Trophoblast cell (in vitro differentiated cells and primary cell): ENCODE measurements around the gene RNF138.
"Not testable (repeated sequence)": the region's sequence is repeated elsewhere in the genome, so short reads cannot be mapped to it uniquely, and the experiment has no call there.

Experiments
- DNase-seq, 2 donors: peaks; one replicate each; pipeline ENCODE4 v3.0.0-alpha.2; 2016
- H2AFZ ChIP-seq: 2 replicates; pipeline ENCODE4 v1.6.1; 2013; ENCODE audit warnings: low read length, moderate library complexity, mild to moderate bottlenecking; ENCODE audit not compliant: insufficient read depth, poor library complexity
- H2AK5ac ChIP-seq: 2 replicates; pipeline ENCODE4 v1.6.1; 2013; ENCODE audit warnings: mild to moderate bottlenecking, low read length
- H2BK120ac ChIP-seq: 2 replicates; pipeline ENCODE4 v1.6.1; 2013; ENCODE audit warnings: low read length, mild to moderate bottlenecking, moderate library complexity; ENCODE audit not compliant: insufficient read depth, poor library complexity
- H2BK12ac ChIP-seq: 2 replicates; pipeline ENCODE4 v1.6.1; 2013; ENCODE audit warnings: mild to moderate bottlenecking, low read length, moderate library complexity
- H2BK5ac ChIP-seq: 2 replicates; pipeline ENCODE4 v1.6.1; 2013; ENCODE audit warnings: low read length, low read depth, moderate library complexity, mild to moderate bottlenecking; ENCODE audit not compliant: poor library complexity
- H3K14ac ChIP-seq: 2 replicates; pipeline ENCODE4 v1.6.1; 2013; ENCODE audit warnings: mild to moderate bottlenecking, low read length
- H3K18ac ChIP-seq: 2 replicates; pipeline ENCODE4 v1.6.1; 2013; ENCODE audit warnings: mild to moderate bottlenecking, low read length
- H3K23ac ChIP-seq: 2 replicates; pipeline ENCODE4 v1.6.1; 2013; ENCODE audit warnings: low read length
- H3K27ac ChIP-seq: 2 replicates; pipeline ENCODE4 v1.5.1; 2013; ENCODE audit warnings: low read depth, mild to moderate bottlenecking, inconsistent platforms, low read length, moderate library complexity
- H3K27me3 ChIP-seq: 2 replicates; pipeline ENCODE4 v1.6.1; 2013; ENCODE audit warnings: inconsistent platforms, mild to moderate bottlenecking, low read length, moderate library complexity; ENCODE audit not compliant: insufficient read depth
- H3K36me3 ChIP-seq, 2 experiments: 1 replicate in 1 of 2; 2 replicates in 1 of 2; pipeline ENCODE4 v1.6.1; 2013; ENCODE audit warnings: low read length in 2 of 2, mild to moderate bottlenecking in 2 of 2, moderate library complexity in 1 of 2; ENCODE audit not compliant: insufficient read depth in 2 of 2, control insufficient read depth in 1 of 2
- H3K4ac ChIP-seq: 2 replicates; pipeline ENCODE4 v1.6.1; 2013; ENCODE audit warnings: low read depth, mild to moderate bottlenecking, low read length, moderate library complexity
- H3K4me1 ChIP-seq, 2 experiments: 1 replicate in 1 of 2; 2 replicates in 1 of 2; pipeline ENCODE4 v1.6.1; 2013; ENCODE audit warnings: low read length in 2 of 2, mild to moderate bottlenecking in 2 of 2, moderate library complexity in 1 of 2; ENCODE audit not compliant: insufficient read depth in 2 of 2, control insufficient read depth in 1 of 2
- H3K4me2 ChIP-seq: 2 replicates; pipeline ENCODE4 v1.6.1; 2013; ENCODE audit warnings: inconsistent platforms, mild to moderate bottlenecking, low read length, moderate library complexity
- H3K4me3 ChIP-seq: 2 replicates; pipeline ENCODE4 v1.5.1; 2013; ENCODE audit warnings: mild to moderate bottlenecking, low read depth, low read length, inconsistent platforms
- H3K79me1 ChIP-seq: one replicate; pipeline ENCODE4 v1.6.1; 2013; ENCODE audit warnings: low read length
- H3K79me2 ChIP-seq: 2 replicates; pipeline ENCODE4 v1.6.1; 2013; ENCODE audit warnings: low read length, mild to moderate bottlenecking; ENCODE audit not compliant: control insufficient read depth, insufficient read depth, poor library complexity
- H3K9ac ChIP-seq: 2 replicates; pipeline ENCODE4 v1.6.1; 2013; ENCODE audit warnings: mild to moderate bottlenecking, low read length
- H3K9me3 ChIP-seq: 2 replicates; pipeline ENCODE4 v1.6.1; 2013; ENCODE audit warnings: low read depth, mild to moderate bottlenecking, control low read depth, inconsistent platforms, low read length; ENCODE audit not compliant: insufficient read depth
- H4K12ac ChIP-seq: 2 replicates; pipeline ENCODE4 v1.6.1; 2013; ENCODE audit warnings: low read depth, mild to moderate bottlenecking, low read length, moderate library complexity
- H4K8ac ChIP-seq: 2 replicates; pipeline ENCODE4 v1.6.1; 2013; ENCODE audit warnings: low read depth, mild to moderate bottlenecking, low read length, moderate library complexity
- H4K91ac ChIP-seq: one replicate; pipeline ENCODE4 v1.6.1; 2013; ENCODE audit warnings: low read depth, mild to moderate bottlenecking, low read length, moderate library complexity
- WGBS: extraction: QIAGEN DNeasy Blood & Tissue Kit; methylation state at CpG from one replicate; pipeline ENCODE4 v1.1.7; 2013; ENCODE audit warnings: missing lambda C conversion rate; ENCODE audit not compliant: insufficient read length, insufficient coverage; ENCODE audit errors: extremely low coverage; 5-methylcytosine and 5-hydroxymethylcytosine counted together

The RNF138 gene

GRCh38 chr18:32173654-32174053 is 82.0 kb downstream of the RNF138 start:
- H3K9ac ChIP-seq, result no peak overlapping the region
- H3K23ac ChIP-seq, result no peak overlapping the region
- H3K4me3 ChIP-seq, result no peak overlapping the region
- WGBS, result no CpG with 5 or more reads among the region's 3 CpGs
- H4K91ac ChIP-seq, result no peak overlapping the region
- H3K36me3 ChIP-seq, result no peaks in the 10 kb centered on the region
- no peak overlapping the region for H3K4me2 ChIP-seq
- H2BK120ac ChIP-seq, result no peak overlapping the region
- H2BK5ac ChIP-seq, result no peak overlapping the region
- H3K9me3 ChIP-seq, result no peaks in the 10 kb centered on the region
- no peak overlapping the region for H2AK5ac ChIP-seq
- H3K79me2 ChIP-seq, result no peaks in the 10 kb centered on the region
- H4K12ac ChIP-seq, result no peak overlapping the region
- H3K4ac ChIP-seq, result no peak overlapping the region
- no peak for DNase-seq
- no peak overlapping the region for H4K8ac ChIP-seq
- H3K27ac ChIP-seq, result no peak overlapping the region
- no peak overlapping the region for H2BK12ac ChIP-seq
- H3K27me3 ChIP-seq, result no peaks in the 10 kb centered on the region
- no peaks in the 10 kb centered on the region for H3K4me1 ChIP-seq
- no peak overlapping the region for H3K18ac ChIP-seq
- no peaks in the 10 kb centered on the region for H3K79me1 ChIP-seq
- no peak overlapping the region for H3K14ac ChIP-seq
- no peak overlapping the region for H2AFZ ChIP-seq

GRCh38 chr18:32174719-32175118 is 83.0 kb downstream of the RNF138 start:
- no peak for DNase-seq
- Histone ChIP-seq H3K4me3 (no peak overlapping the region), H4K12ac (no peak overlapping the region), H3K23ac (no peak overlapping the region), H3K4me2 (no peak overlapping the region), H3K4ac (no peak overlapping the region), H3K79me1 (no peaks in the 10 kb centered on the region), H3K36me3 (no peaks in the 10 kb centered on the region), H3K14ac (no peak overlapping the region), H3K9ac (no peak overlapping the region), H4K8ac (no peak overlapping the region), H2AK5ac (no peak overlapping the region), H2BK12ac (no peak overlapping the region), H3K4me1 (no peaks in the 10 kb centered on the region), H3K27ac (no peak overlapping the region), H3K27me3 (no peaks in the 10 kb centered on the region), H2BK5ac (no peak overlapping the region), H2BK120ac (no peak overlapping the region), H2AFZ (no peak overlapping the region), H3K79me2 (no peaks in the 10 kb centered on the region), H3K18ac (no peak overlapping the region), H4K91ac (no peak overlapping the region), H3K9me3 (no peaks in the 10 kb centered on the region)
- WGBS, result no CpG with 5 or more reads among the region's 7 CpGs

GRCh38 chr18:32175265-32175664 is 83.6 kb downstream of the RNF138 start:
- no peak overlapping the region for H2AK5ac ChIP-seq
- no peak overlapping the region for H2BK12ac ChIP-seq
- WGBS, result no CpG with 5 or more reads among the region's 1 CpG
- H3K4ac ChIP-seq, result no peak overlapping the region
- no peak for DNase-seq
- H3K9ac ChIP-seq, result no peak overlapping the region
- no peak overlapping the region for H3K27ac ChIP-seq
- no peak overlapping the region for H2BK120ac ChIP-seq
- H4K8ac ChIP-seq, result no peak overlapping the region
- no peaks in the 10 kb centered on the region for H3K36me3 ChIP-seq
- no peak overlapping the region for H3K4me3 ChIP-seq
- no peak overlapping the region for H4K12ac ChIP-seq
- H3K4me1 ChIP-seq, result no peaks in the 10 kb centered on the region
- H3K23ac ChIP-seq, result no peak overlapping the region
- no peaks in the 10 kb centered on the region for H3K79me2 ChIP-seq
- H3K9me3 ChIP-seq, result no peaks in the 10 kb centered on the region
- H2AFZ ChIP-seq, result no peak overlapping the region
- no peak overlapping the region for H3K14ac ChIP-seq
- H3K18ac ChIP-seq, result no peak overlapping the region
- no peak overlapping the region for H2BK5ac ChIP-seq
- H4K91ac ChIP-seq, result no peak overlapping the region
- H3K27me3 ChIP-seq, result no peaks in the 10 kb centered on the region
- H3K79me1 ChIP-seq, result no peaks in the 10 kb centered on the region
- H3K4me2 ChIP-seq, result no peak overlapping the region

GRCh38 chr18:32176745-32177144 is 85.1 kb downstream of the RNF138 start:
- not testable (repeated sequence) for H3K27ac ChIP-seq, H3K9me3 ChIP-seq, H4K8ac ChIP-seq, H3K4me1 ChIP-seq, H2BK5ac ChIP-seq, H3K79me2 ChIP-seq, H4K91ac ChIP-seq, H2AK5ac ChIP-seq, H3K36me3 ChIP-seq, H3K4me3 ChIP-seq, H3K14ac ChIP-seq, H3K4me2 ChIP-seq, H2BK120ac ChIP-seq, H3K4ac ChIP-seq, H2AFZ ChIP-seq, H4K12ac ChIP-seq, H3K9ac ChIP-seq, H3K23ac ChIP-seq, H3K79me1 ChIP-seq, DNase-seq, H3K27me3 ChIP-seq, H2BK12ac ChIP-seq, H3K18ac ChIP-seq
- no CpG with 5 or more reads among the region's 1 CpG for WGBS
